Activated T-cell treated with anti-CD3 and anti-CD28 coated beads, Interleukin-2, amount 50 U/mL, for 48 hours (primary cell): ENCODE data around the gene TRIM63.

Experiments
- DNase-seq, 2 experiments: peaks; one replicate each; pipeline ENCODE4 v3.0.0-alpha.2; 2020

TRIM63 gene

GRCh38 chr1:26053718-26054560 is 13.5 kb downstream of the TRIM63 start:
- DNase-seq: no peak

- no peak for DNase-seq
These were observed 17.2 kb downstream of the TRIM63 start for GRCh38 chr1:26050248-26050640.

- DNase-seq: no peak
These were observed 17.7 kb downstream of the TRIM63 start for GRCh38 chr1:26049531-26050247.

- DNase-seq: no peak
These were observed 20.1 kb downstream of the TRIM63 start for GRCh38 chr1:26047278-26047874.

GRCh38 chr1:26046246-26047095 is 21.0 kb downstream of the TRIM63 start:
- DNase-seq: no peak

GRCh38 chr1:26045722-26046245 is 21.6 kb downstream of the TRIM63 start, which contains the start of gene SLC30A2:
TSS of gene SLC30A2 (minus strand) at chr1:26046118. CDS start at chr1:26045896, 222 bp downstream.
- peak in 1 of 2 experiments; percentile 25 for DNase-seq

GRCh38 chr1:26044971-26045721 is 22.3 kb downstream of the TRIM63 start:
- DNase-seq: no peak

- no peak for DNase-seq
These were observed 23.0 kb downstream of the TRIM63 start for GRCh38 chr1:26044414-26044813.

- DNase-seq: no peak
These were observed 23.7 kb downstream of the TRIM63 start for GRCh38 chr1:26043765-26044164.

- DNase-seq: no peak
These were observed 25.5 kb downstream of the TRIM63 start for GRCh38 chr1:26041978-26042377.

GRCh38 chr1:26041401-26041800 is 26.0 kb downstream of the TRIM63 start:
- no peak for DNase-seq

GRCh38 chr1:26038904-26039303 is 28.5 kb downstream of the TRIM63 start:
- no peak for DNase-seq

GRCh38 chr1:26038477-26038876 is 29.0 kb downstream of the TRIM63 start:
- no peak for DNase-seq

- no peak for DNase-seq
These were observed 29.5 kb downstream of the TRIM63 start for GRCh38 chr1:26037904-26038303.

GRCh38 chr1:26036756-26037281 is 30.6 kb downstream of the TRIM63 start:
- DNase-seq: no peak

GRCh38 chr1:26035959-26036755 is 31.3 kb downstream of the TRIM63 start:
- peak; percentile 91 for DNase-seq

GRCh38 chr1:26035203-26035958 is 32.0 kb downstream of the TRIM63 start:
- DNase-seq: peak; percentile 93 to 94

- DNase-seq: peak in 1 of 2 experiments; percentile 36
These were observed 32.8 kb downstream of the TRIM63 start for GRCh38 chr1:26034504-26035202.
